CD4-positive, alpha-beta T cell treated with Interleukin-15 for 4 hours (primary cell): Measurements from ENCODE around the gene TRIM58.

ENCODE experiments used
- DNase-seq: peaks from one replicate; pipeline ENCODE4 v3.0.0-alpha.2; 2020; ENCODE audit warnings: low spot score

The TRIM58 gene

GRCh38 chr1:247857069-247857984 lies at the start of gene TRIM58:
TSS of gene TRIM58 (plus strand) at chr1:247857187. CDS start at chr1:247857247, 60 bp downstream.
- no peak for DNase-seq

- no peak for DNase-seq
Observed at GRCh38 chr1:247812637-247813036, 44.4 kb upstream of the TRIM58 start.

GRCh38 chr1:247822060-247822459 lies 34.9 kb upstream of the TRIM58 start:
- DNase-seq, result no peak

- DNase-seq, result no peak
Observed at GRCh38 chr1:247824023-247824422, 33.0 kb upstream of the TRIM58 start, which contains the start of gene OR14A16. TSS of gene OR14A16 (minus strand) at chr1:247824119. CDS start at chr1:247815729, 8,390 bp downstream.

GRCh38 chr1:247825362-247825761 lies 31.6 kb upstream of the TRIM58 start:
- DNase-seq, result no peak

GRCh38 chr1:247829656-247830055 lies 27.3 kb upstream of the TRIM58 start:
- DNase-seq, result no peak

- DNase-seq, result no peak
Observed at GRCh38 chr1:247833601-247834000, 23.4 kb upstream of the TRIM58 start.

GRCh38 chr1:247840818-247841217 lies 16.2 kb upstream of the TRIM58 start:
- DNase-seq, result no peak

GRCh38 chr1:247841796-247842195 lies 15.2 kb upstream of the TRIM58 start, which contains the start of gene OR11L1:
TSS of gene OR11L1 (minus strand) at chr1:247841896. CDS start at chr1:247841896, 0 bp downstream.
- no peak for DNase-seq

- DNase-seq, result no peak
Observed at GRCh38 chr1:247843411-247843810, 13.6 kb upstream of the TRIM58 start.

- DNase-seq, result no peak
Observed at GRCh38 chr1:247845011-247845692, 11.8 kb upstream of the TRIM58 start.

- no peak for DNase-seq
Observed at GRCh38 chr1:247845693-247846017, 11.3 kb upstream of the TRIM58 start.

- DNase-seq, result no peak
Observed at GRCh38 chr1:247848346-247848745, 8.6 kb upstream of the TRIM58 start.

GRCh38 chr1:247849616-247850015 lies 7.4 kb upstream of the TRIM58 start:
- DNase-seq, result no peak

- no peak for DNase-seq
Observed at GRCh38 chr1:247854899-247855545, 2.0 kb upstream of the TRIM58 start.

GRCh38 chr1:247855911-247856310 lies 1.1 kb upstream of the TRIM58 start:
- DNase-seq, result no peak

- no peak for DNase-seq
Observed at GRCh38 chr1:247857985-247858619, 1.1 kb downstream of the TRIM58 start.

GRCh38 chr1:247862756-247863155 lies 5.8 kb downstream of the TRIM58 start:
- no peak for DNase-seq

- no peak for DNase-seq
Observed at GRCh38 chr1:247864644-247865043, 7.7 kb downstream of the TRIM58 start.

GRCh38 chr1:247865416-247865815 lies 8.4 kb downstream of the TRIM58 start:
- no peak for DNase-seq

GRCh38 chr1:247883346-247883745 lies 26.4 kb downstream of the TRIM58 start:
- no peak for DNase-seq

GRCh38 chr1:247884797-247885413 lies 27.9 kb downstream of the TRIM58 start:
- DNase-seq, result no peak
